Vagina (tissue), 2 donors: ENCODE measurements around the gene PIK3R5.

ENCODE experiments used
- POLR2A ChIP-seq, 2 donors: fragments of 450-650 bp; IDR thresholded peaks; one replicate each; pipeline ENCODE4 v1.6.1; 2017; ENCODE audit warnings: antibody characterized with exemption in 2 of 2, mild to moderate bottlenecking in 2 of 2, moderate library complexity in 2 of 2
- POLR2AphosphoS5 ChIP-seq, 2 donors: sonication (generic); formaldehyde crosslinking; IDR thresholded peaks; one replicate each; pipeline ENCODE4 v1.9.0; 2017; ENCODE audit warnings: antibody characterized with exemption in 2 of 2, mild to moderate bottlenecking in 2 of 2, low read depth in 1 of 2; ENCODE audit not compliant: insufficient read depth in 1 of 2
- TF ChIP-seq, protein P1 (sequence below), 3 experiments: fragments of 450-650 bp in 2 of 3; fragments of 200-600 bp in 1 of 3; sonication (generic) in 1 of 3; IDR thresholded peaks; one replicate each; pipeline ENCODE4 v1.5.1; 2017 to 2019; ENCODE audit warnings: antibody characterized with exemption in 3 of 3, mild to moderate bottlenecking in 2 of 3, moderate library complexity in 2 of 3

DNA sequence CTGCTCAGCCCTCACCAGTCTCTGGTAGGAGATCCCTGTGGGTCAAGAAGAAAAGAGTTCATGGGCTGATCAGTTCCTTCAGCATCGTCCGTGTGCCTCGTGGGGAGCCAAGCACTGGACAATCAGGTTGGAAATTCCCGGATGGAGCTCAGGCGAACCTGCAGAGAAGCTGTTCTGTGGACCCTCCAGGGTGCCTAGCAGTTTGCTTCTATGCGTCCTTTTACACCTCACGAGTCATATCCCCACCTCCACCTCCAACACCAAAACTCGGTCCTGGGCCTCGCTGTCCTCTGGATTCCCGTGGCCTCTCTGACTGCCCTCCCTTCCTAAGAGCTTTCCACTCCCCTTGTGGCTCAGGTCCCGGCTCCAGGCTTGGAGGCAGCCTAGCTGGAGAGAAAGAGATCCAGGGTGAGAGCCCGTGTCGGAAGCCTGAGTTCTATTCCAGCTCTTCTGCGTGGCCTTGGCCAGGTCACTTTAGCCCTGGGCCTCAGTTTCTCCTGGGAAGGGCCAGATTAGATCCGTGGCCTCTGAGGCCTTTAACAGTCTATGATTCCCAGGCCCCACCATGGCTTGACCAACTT lies 71.8 kb downstream of the PIK3R5 start:
- TF ChIP-seq, protein P1, sequence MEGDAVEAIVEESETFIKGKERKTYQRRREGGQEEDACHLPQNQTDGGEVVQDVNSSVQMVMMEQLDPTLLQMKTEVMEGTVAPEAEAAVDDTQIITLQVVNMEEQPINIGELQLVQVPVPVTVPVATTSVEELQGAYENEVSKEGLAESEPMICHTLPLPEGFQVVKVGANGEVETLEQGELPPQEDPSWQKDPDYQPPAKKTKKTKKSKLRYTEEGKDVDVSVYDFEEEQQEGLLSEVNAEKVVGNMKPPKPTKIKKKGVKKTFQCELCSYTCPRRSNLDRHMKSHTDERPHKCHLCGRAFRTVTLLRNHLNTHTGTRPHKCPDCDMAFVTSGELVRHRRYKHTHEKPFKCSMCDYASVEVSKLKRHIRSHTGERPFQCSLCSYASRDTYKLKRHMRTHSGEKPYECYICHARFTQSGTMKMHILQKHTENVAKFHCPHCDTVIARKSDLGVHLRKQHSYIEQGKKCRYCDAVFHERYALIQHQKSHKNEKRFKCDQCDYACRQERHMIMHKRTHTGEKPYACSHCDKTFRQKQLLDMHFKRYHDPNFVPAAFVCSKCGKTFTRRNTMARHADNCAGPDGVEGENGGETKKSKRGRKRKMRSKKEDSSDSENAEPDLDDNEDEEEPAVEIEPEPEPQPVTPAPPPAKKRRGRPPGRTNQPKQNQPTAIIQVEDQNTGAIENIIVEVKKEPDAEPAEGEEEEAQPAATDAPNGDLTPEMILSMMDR (IDR thresholded peaks at IDR 0.05) = no peak
- no peak for TF ChIP-seq POLR2A (IDR thresholded peaks at IDR 0.05)
- TF ChIP-seq POLR2AphosphoS5 (IDR thresholded peaks at IDR 0.05; ENCODE audit: insufficient read depth in 1 of 2, low read depth in 1 of 2) = no peak
